Gastrocnemius medialis (tissue), 4 donors: Measurements from ENCODE around the gene P2RY4. TPM values are rescaled to one million over a fixed set of nuclear protein-coding genes. Genes with fewer than 3 reads are reported as not detected.

Source experiments
- ATAC-seq, 2 donors: fragments of 150-250 bp; one replicate each; pipeline ENCODE4 v1.9.1; 2016
- DNase-seq, 2 donors: peaks; one replicate each; pipeline ENCODE4 v3.0.0-alpha.2; 2019
- H3K27ac ChIP-seq, 4 donors: fragments of 200-600 bp; sonication (generic); 1 replicate in 1 of 4; 2 replicates in 3 of 4; pipeline ENCODE4 v1.5.1; 2016 to 2018; ENCODE audit warnings: mild to moderate bottlenecking in 2 of 4, moderate library complexity in 1 of 4
- H3K27me3 ChIP-seq, 3 donors: fragments of 200-600 bp; sonication (generic) in 2 of 3; 1 replicate in 1 of 3; 2 replicates in 2 of 3; pipeline versions ENCODE4 v1.5.1 to v1.6.0; 2016 to 2019; ENCODE audit warnings: mild to moderate bottlenecking in 1 of 3, moderate library complexity in 1 of 3
- H3K36me3 ChIP-seq, 2 donors: fragments of 200-600 bp; sonication (generic) in 1 of 2; one replicate each; pipeline ENCODE4 v1.5.1; 2017 to 2018
- H3K4me1 ChIP-seq, 2 donors: fragments of 200-600 bp; sonication (generic) in 1 of 2; one replicate each; pipeline ENCODE4 v1.5.1; 2016 to 2017; ENCODE audit warnings: mild to moderate bottlenecking in 2 of 2
- H3K4me3 ChIP-seq, 4 donors: fragments of 200-600 bp; sonication (generic) in 3 of 4; 1 replicate in 1 of 4; 2 replicates in 3 of 4; pipeline ENCODE4 v1.5.1; 2016 to 2019; ENCODE audit warnings: mild to moderate bottlenecking in 2 of 4
- H3K9me3 ChIP-seq, 3 donors: fragments of 200-600 bp; sonication (generic) in 2 of 3; 1 replicate in 1 of 3; 2 replicates in 2 of 3; pipeline ENCODE4 v1.5.1; 2016 to 2019
- CTCF ChIP-seq, 5 experiments: fragments of 450-650 bp in 3 of 5; fragments of 200-600 bp in 2 of 5; sonication (generic) in 2 of 5; IDR thresholded peaks in 4 of 5; conservative IDR thresholded peaks in 1 of 5; 1 replicate in 4 of 5; 2 replicates in 1 of 5; pipeline ENCODE4 v1.5.1; 2016 to 2019; ENCODE audit warnings: antibody characterized with exemption in 5 of 5, mild to moderate bottlenecking in 3 of 5, moderate library complexity in 3 of 5
- POLR2A ChIP-seq, 2 donors: fragments of 450-650 bp; IDR thresholded peaks; one replicate each; pipeline ENCODE4 v1.6.1; 2017; ENCODE audit warnings: antibody characterized with exemption in 2 of 2, mild to moderate bottlenecking in 2 of 2, moderate library complexity in 2 of 2
- in situ Hi-C, 4 donors: fragments of 200-750 bp; cut with MboI; loops; one replicate each; pipeline versions ENCODE4 v1.15.0 to v1.8.0; 2017; ENCODE audit warnings: low sequenced_read_pairs in 4 of 4
- intact Hi-C: fragments of 100-400 bp; cut with DNase I; formaldehyde crosslinking; loops from one replicate; pipeline ENCODE4 v1.15.1; 2023; ENCODE audit warnings: low total_unique reads
- total RNA-seq, 4 donors: library from RNA; depleted of rRNA; stranded (reverse); fragments of >200 nt; gene quantifications; one replicate each; pipeline versions ENCODE4 v1.1.0 to v1.2.3, GENCODE V29; 2016

Gene P2RY4
- total RNA-seq, 4 donors from 2014 or later = not detected

GRCh38 chrX:70234355-70234754 lies 25.6 kb downstream of the P2RY4 start, which contains the start of gene AWAT1:
Gene AWAT1 (plus strand): TSS chrX:70234655. CDS start chrX:70234696, 41 bp downstream.
- H3K27me3 ChIP-seq = peaks cover 0 to 3% (median 0%) of the 10 kb centered on the region in 3 donors
- in situ Hi-C loops = no loop called here
- no peaks in the 10 kb centered on the region for H3K4me1 ChIP-seq
- no peaks in the 10 kb centered on the region for H3K9me3 ChIP-seq
- H3K36me3 ChIP-seq = no peaks in the 10 kb centered on the region
- H3K27ac ChIP-seq = no peak within 1 kb of the TSS
- TF ChIP-seq POLR2A (IDR thresholded peaks at IDR 0.05) = no peak
- TF ChIP-seq CTCF (IDR thresholded peaks at IDR 0.05 in 4 of 5, conservative IDR thresholded peaks at IDR 0.05 in 1 of 5) = no peak
- no peak for ATAC-seq
- intact Hi-C loops = no loop called here
- H3K4me3 ChIP-seq = no peak within 1 kb of the TSS
- no peak for DNase-seq

GRCh38 chrX:70231666-70232065 lies 28.3 kb downstream of the P2RY4 start:
- no peak overlapping the region for H3K4me3 ChIP-seq
- DNase-seq = no peak
- no peaks in the 10 kb centered on the region for H3K9me3 ChIP-seq
- H3K27me3 ChIP-seq = peaks cover 0 to 3% (median 0%) of the 10 kb centered on the region in 3 donors
- ATAC-seq = no peak
- intact Hi-C loops = no loop called here
- H3K4me1 ChIP-seq = no peaks in the 10 kb centered on the region
- no peak overlapping the region for H3K27ac ChIP-seq
- no peak for TF ChIP-seq CTCF (IDR thresholded peaks at IDR 0.05 in 4 of 5, conservative IDR thresholded peaks at IDR 0.05 in 1 of 5)
- TF ChIP-seq POLR2A (IDR thresholded peaks at IDR 0.05) = no peak
- in situ Hi-C loops = no loop called here
- no peaks in the 10 kb centered on the region for H3K36me3 ChIP-seq

- Histone ChIP-seq H3K9me3 (no peaks in the 10 kb centered on the region), H3K4me1 (no peaks in the 10 kb centered on the region), H3K36me3 (no peaks in the 10 kb centered on the region), H3K4me3 (no peak overlapping the region), H3K27ac (no peak overlapping the region), H3K27me3 (no peaks in the 10 kb centered on the region)
- TF ChIP-seq POLR2A (IDR thresholded peaks at IDR 0.05) (no peak), CTCF (IDR thresholded peaks at IDR 0.05 in 4 of 5, conservative IDR thresholded peaks at IDR 0.05 in 1 of 5) (no peak)
- intact Hi-C loops = no loop called here
- DNase-seq (no peak), ATAC-seq (no peak)
- in situ Hi-C loops = no loop called here
Measured at GRCh38 chrX:70226687-70227086, 33.3 kb downstream of the P2RY4 start.

GRCh38 chrX:70226048-70226447 lies 34.0 kb downstream of the P2RY4 start:
- intact Hi-C loops = no loop called here

More at GRCh38 chrX:70226048-70226447, 34.0 kb downstream of the P2RY4 start:
- DNase-seq (no peak), ATAC-seq (no peak)
- Histone ChIP-seq H3K4me1 (no peaks in the 10 kb centered on the region), H3K27me3 (no peaks in the 10 kb centered on the region), H3K36me3 (no peaks in the 10 kb centered on the region), H3K27ac (no peak overlapping the region), H3K4me3 (no peak overlapping the region), H3K9me3 (no peaks in the 10 kb centered on the region)
- in situ Hi-C loops = no loop called here
- TF ChIP-seq CTCF (IDR thresholded peaks at IDR 0.05 in 4 of 5, conservative IDR thresholded peaks at IDR 0.05 in 1 of 5) = no peak
- TF ChIP-seq POLR2A (IDR thresholded peaks at IDR 0.05) = no peak
